ENCODE results near the gene EML2.

GRCh38 chr19:45677351-45678230 lies 38.4 kb upstream of the EML2 start:
- TF ChIP-seq CTCF (IDR thresholded peaks at IDR 0.05; ENCODE audit: insufficient read depth, low read depth, low read length), result no peak
- peak; percentile 41 for TF ChIP-seq EZH2 (IDR thresholded peaks at IDR 0.05; ENCODE audit: insufficient read depth, low read length)
